GM12874 (cell line): ENCODE data around the gene CIZ1.

Experiments used
- CTCF ChIP-seq: IDR thresholded peaks from 2 replicates; pipeline ENCODE4 v1.5.1; 2011; ENCODE audit warnings: low read depth, mild to moderate bottlenecking, control low read depth, low read length, moderate library complexity; ENCODE audit not compliant: insufficient read depth

CIZ1 gene

GRCh38 chr9:128215491-128216409 lies 24.4 kb upstream of the CIZ1 start:
- TF ChIP-seq CTCF = no peak

GRCh38 chr9:128214571-128215490 lies 23.5 kb upstream of the CIZ1 start:
- no peak for TF ChIP-seq CTCF

GRCh38 chr9:128213746-128214497 lies 22.6 kb upstream of the CIZ1 start:
- TF ChIP-seq CTCF = no peak

- no peak for TF ChIP-seq CTCF
Measured at GRCh38 chr9:128211981-128212281, 20.6 kb upstream of the CIZ1 start.

- TF ChIP-seq CTCF = no peak
Measured at GRCh38 chr9:128211186-128211980, 20.0 kb upstream of the CIZ1 start.

- TF ChIP-seq CTCF = no peak
Measured at GRCh38 chr9:128208946-128209669, 17.7 kb upstream of the CIZ1 start.
